HG03354 (cell line): Measurements from ENCODE around the gene ELAVL1.
"Not testable (repeated sequence)": the region's sequence is repeated elsewhere in the genome, so short reads cannot be mapped to it uniquely, and the experiment has no call there.

Experiments
- ATAC-seq: cut with Tn5 transposase; IDR thresholded peaks from one replicate; pipeline ENCODE4 v1.9.1; 2021; ENCODE audit warnings: mild to moderate bottlenecking; ENCODE audit not compliant: unreplicated experiment, poor library complexity, severe bottlenecking

ELAVL1 gene

DNA sequence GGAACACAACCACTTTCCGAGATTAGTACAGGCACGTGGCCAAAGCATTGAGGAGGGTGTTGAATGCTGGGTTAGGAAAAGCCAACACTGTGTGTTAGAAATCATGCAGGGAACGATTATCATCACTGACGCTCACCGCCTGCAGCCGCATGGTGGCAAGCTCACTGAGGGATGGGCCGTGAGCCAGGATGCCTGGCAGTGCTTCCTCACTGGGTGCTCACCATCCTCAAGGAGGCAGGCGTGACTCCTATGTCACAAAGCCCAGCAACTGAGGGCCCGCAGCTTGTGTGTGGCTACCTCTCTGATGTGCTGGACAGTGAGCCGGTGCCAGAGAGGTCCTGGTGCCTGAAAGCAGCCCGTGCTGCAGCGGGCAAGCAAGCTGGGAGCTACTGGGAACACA, 31.6 kb downstream of the ELAVL1 start:
- ATAC-seq = no peak

DNA sequence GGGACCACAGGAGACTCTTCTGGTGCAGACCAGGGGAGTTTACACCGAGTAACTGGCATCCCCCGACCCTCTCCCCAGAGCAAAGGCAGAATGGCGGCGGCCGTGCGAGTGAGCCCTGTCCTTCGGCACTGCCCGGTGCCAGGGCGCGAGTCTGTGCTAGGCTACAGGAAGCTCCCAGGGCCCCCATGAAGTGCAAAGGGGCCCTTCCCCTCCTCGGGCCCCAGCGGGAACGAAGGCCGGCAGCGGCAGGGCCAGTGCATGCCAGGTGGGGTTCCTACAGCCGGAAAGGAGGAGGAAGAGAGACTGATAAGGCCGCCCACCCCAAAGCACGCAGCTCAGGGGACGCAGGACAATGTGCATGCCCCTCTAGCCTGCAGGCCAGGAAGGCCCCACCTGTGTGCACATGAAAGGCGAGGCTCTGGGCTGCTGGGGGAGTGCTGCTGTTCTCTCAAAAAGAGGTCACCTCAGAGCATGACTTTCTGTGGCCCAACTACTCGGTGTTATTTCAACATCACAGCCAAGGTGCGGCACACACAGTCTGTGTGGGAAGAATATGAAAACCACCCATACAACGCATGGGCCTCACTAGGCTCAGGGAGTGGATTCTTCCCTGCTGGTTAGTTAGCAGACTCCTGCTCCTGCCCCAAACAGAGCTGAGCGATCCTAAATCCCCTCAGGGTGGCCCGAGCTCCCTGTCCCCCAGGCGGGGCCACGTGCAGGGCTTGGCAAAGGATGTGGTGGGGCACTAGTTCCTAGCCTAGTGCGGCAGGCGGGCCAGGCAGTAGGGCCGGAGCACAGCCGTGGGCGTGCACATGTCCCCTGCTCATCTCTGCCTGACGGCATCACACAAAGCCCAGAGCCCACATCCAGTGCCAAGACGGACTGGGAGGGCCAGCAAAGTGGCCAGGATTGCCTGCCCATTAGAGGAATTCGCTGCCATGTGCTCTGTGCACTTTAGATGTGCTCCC, 33.6 kb downstream of the ELAVL1 start:
- no peak for ATAC-seq

DNA sequence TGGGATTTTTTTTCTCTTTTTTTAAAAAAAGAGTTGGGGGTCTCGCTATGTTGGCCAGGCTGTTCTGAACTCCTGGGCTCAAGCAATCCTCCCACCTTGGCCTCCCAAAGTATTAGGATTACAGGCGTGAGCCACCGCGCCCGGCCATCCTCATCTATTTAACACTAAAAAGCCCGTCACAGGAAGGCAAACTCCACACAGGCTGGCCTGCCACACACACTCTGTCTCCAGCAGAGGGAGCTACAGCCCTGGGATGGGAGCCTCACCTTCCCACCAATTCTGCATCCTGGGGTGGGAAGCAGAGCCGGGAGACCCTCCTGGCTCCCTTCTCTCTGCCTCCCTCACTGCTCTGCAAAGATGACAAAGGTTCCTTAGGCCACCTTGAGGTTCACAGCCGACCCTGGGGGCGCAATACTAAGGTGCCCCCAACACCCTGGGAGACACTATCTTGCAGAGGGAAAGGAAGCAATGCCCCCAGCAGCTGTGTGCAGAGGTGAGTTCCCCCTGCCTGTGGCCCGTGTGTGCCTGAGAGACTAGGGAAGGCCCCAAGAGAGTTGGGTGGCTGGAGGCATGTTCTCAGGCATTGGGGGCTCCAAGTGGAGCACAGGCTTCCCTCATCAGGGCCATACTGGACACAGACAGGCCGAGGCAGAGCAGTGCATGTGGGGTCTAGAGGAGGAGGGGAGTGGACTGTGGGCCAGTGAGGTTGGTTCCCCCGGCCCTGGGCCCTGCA, 34.6 kb downstream of the ELAVL1 start:
- ATAC-seq = no peak

DNA sequence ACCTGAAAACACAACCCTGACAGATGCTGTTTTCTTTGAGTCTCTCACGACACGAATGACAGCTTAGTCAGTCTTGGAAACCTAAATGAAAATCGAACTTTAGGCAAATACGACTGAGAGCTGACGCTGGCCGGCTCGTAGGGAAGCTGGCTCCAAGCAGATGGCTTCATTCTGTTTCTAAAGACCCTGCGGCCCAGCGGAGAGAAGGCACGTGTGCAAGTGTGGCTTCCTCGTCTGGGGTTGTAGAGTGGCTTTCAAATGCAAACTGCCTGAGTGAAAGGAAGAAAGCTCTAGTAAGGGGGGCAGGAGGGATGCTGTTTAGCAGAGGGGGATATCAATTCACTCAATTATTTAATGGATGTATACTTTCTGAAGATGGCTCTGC, 35.9 kb downstream of the ELAVL1 start:
- no peak for ATAC-seq

DNA sequence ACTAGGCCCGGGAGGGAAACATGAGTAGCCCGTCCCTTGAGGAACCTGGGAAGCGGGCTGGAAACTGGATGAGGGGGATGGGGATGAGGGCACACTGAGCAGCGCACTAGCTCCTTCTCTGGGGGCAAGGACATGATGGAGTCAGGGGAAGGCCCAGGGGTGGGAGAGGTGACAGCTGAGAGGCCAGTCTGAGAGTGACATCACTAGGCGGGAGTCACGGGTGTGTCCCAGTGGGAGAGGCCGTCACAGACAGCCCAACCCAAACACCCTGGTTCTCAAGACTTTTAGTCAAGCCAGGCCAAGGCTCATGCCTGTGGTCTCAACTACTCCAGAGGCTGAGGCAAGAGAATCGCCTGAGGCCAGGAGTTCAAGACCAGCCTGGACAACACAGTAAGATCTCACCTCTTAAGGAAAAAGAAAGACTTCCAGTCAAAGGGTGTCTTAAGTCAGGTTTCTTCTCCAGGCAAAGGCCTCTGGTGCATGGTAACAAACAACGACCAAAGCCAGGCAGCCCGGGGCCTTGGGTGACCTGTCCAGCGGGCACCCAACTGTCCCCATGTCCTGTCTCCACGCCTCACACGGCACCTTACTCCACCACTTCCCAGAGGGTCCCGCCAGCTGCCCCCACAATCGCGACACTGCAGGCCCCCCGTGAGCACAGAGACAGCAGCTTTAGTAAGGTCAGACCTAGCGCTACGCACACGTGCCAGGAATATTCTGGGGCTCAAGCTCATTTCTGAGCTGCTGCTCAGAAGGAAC, 36.5 kb downstream of the ELAVL1 start:
- no peak for ATAC-seq

DNA sequence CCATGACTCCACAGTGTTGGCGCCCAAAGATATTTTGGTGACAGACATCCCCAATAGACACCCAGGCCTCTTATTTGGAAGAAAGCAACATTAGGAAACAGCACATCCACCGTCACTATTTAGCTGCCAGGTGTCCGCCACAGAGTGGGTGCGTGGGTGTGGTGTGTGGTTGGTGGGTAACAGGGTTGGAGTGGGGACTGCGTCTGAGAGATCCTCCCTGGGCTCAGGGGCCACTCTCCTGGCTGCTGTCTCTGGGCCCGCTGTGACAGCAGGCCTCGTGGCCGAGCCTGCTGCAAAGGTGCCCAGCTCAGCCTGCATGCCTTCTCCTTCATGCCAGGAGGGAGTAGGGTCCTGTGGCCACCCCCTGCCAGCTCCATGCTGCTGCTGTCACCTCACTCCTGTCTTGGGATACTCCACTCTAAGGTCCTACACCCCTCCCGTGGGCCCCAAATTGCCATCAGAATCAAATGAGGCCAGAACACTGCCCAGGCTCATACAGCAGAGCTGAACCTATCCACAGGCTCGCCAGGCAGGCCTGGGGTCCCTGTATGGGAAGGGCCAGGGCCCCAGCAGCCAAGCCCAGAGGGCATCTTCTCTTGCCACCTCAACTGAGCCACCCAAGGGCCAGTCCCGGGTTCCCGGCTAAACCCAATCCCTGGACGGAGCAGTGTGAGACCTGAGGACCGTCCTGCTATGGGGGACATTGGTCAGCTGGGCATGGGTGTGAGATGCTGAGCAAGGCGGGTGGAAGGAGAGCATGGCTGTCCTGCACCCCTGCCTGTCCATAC, 37.2 kb downstream of the ELAVL1 start:
- no peak for ATAC-seq

DNA sequence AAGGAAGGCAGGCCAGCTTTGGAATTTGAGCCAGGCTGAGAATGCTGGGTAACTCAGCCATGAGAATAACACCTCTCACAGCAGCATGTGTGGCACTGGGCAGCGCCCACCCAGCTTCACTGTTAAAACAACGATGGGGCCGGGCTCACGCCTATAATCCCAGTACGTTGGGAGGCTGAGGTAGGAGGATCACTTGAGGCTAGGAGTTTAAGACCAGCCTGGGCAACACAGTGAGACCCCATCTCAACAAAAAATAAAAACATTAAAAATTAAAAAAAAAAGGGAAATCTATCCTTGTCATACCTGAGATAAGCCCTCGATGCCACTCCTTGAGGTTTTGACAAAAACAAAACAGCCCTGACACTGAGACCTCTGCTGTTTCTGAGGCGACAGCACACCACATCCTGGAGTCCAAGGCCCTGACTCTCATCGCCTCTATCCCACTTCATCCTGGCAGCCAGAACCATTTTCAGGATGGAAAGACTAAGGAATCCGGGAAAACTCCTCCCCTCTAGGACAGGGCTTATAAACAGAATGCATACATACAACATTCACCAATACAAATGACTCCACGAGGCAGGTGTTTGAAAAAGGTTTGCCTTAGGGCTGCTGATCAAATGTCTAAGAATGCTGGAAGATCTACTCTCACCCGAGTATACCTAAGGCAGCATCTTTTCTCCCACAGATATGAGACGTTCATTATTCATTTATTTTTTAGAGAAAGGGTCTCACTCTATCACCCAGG, 39.3 kb downstream of the ELAVL1 start:
- ATAC-seq = no peak

DNA sequence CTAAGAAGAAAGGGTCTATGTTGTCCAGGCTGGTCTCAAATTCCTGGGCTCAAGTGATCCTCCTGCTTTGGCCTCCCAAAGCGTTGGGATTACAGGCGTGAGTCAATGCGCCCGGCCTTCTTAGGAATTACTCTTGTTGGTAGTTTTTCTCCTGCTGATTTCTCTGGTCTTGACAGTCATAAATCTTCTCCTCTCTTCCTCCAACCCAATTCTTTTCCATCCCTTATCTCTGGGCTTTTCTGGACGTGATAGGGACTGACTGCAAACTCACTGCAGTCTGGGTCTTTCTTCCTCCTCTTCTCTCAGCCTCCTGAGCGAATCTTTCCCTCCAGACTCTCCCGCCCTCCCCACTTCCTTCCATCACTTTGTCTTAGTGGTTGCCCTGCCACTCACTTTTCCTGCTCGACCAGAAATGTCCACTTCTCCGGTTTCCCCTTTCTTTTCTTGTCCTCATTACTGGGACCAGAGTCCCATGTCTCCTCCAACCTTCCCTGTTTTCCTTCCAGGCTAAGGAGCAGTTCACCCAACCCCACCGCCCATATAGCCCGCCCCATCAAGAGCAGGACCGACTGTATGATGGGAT, 40.1 kb downstream of the ELAVL1 start:
- no peak for ATAC-seq

DNA sequence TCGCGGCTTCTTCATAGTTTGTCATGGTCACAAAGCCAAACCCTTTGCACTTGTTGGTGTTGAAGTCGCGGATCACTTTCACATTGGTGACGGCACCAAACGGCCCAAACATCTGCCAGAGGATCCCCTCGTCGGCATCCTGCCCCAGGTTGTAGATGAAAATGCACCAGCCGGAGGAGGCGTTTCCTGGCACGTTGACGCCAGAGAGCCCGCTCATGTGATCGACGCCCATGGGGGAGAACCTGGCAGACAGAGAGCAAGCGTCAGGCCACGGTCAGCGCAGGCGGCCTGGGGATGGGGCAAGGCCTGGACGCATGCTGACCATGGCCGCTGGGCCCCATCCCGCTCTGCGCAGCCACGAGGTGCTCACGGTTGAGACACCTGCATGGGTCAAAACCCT, 41.9 kb downstream of the ELAVL1 start:
- no peak for ATAC-seq

DNA sequence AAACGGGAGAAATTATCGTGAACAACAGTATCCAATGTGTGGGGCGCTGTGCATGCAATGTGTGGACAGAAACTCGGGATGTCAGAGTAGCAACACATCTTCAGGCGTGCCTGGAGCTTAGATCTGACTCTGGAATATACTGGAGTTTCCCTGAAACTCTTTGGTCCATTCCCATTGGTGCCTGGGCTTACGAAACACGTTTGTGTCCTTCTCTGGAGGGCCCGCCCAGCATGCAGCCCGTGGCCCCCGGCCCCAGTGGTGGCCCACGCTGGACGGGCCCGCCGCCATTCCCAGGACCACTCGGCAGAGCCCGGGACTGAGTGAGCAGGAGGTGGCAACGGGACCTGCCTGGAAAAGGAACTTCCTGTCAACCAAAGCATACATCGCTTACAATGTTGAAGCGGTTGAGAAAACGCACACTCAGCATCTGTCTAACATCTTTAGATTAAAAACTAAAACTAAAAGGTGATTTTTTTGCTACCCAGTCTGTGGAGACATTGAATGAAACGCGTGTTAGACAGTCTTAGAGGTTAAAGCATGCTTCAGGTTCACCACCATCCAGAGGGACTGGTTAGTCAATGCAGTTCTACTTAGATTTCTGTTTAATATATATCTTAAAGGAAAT, 42.7 kb downstream of the ELAVL1 start:
- ATAC-seq = no peak

DNA sequence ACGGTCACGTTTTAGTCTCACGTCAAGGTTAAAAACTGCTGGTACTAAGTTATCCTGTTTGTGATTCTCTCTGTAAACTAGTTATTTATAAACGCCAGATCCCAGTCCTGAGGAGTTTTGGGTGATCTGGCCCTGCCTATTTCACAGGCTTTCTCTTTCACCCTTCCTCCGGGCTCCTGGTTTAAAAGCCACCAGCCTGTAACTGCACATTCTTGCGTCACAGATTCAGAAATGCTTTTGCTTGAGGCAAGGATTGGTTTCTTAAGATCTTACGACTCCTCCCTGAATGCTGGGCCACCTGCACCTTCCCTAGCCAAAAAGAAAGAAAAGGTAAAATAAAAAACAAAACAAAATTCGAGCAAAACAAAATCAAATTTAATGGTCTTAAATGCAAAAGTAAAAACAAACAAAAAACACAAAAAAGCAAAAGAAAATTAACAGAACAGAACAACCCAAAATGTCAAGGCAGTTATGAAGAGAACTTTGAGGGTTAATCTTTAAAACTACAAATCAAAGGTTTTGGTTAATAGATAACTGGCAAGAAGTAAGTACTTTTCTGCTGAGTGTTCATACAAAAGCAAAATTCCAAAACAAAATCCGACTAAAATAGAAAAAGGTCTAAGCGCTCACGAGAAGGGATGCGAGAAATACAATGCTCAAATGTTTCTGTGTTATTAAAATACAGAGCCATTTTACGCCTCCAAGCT, 43.4 kb downstream of the ELAVL1 start:
- ATAC-seq = no peak

DNA sequence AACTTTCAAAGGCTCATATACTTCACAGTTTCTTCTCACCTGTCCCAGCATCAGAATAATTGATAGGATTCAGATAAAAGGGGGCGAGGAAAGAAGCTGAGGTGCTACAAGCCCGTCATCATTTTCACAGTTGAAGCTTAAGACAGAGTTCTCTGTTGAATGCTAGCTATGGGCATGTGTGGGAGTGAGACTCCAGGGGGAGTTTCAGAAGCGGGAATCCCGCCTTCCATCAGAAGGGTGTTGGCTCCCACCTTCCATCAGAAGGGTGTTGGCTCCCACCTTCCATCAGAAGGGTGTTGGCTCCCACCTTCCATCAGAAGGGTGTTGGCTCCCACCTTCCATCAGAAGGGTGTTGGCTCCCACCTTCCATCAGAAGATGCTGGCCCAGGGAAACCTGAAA, 44.4 kb downstream of the ELAVL1 start:
- not testable (repeated sequence) for ATAC-seq

DNA sequence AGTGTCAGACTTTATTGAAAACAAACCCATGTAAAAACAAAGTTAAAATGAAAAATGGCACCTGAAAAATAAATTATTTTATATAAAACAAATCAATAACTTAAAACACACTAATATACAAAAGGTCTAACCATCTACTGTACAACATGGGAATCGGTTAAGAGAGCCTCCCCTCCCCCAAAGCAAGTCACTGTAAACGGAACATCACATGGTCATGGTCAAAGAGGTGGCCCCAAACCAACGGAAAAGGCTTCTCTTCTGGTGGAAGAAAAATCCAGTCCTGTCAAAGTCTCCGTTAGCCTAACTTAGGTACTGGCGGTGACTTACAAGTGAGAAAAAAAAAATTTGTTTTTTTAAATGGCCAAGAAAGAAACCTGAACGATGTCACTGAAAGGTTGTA, 46.2 kb downstream of the ELAVL1 start:
- ATAC-seq = no peak

DNA sequence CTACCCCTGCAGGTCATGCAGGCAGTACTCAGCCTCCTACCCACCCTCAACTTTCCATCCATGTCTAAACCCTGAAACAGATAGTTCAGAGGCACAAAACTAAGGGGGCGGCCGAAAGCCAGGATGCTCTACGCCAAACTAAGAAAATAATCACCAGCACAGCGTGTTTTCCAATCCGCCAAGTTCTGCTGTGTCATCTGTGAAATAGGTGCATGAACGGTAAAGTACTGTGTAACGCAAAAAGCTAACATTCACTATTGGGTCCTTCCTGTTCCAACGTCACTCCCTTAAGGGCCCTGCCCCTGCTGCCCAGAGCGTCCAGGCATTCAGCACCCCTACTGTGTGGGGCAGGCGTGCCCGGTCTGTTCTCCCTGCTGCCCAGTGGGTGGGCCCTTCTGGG, 49.7 kb downstream of the ELAVL1 start:
- ATAC-seq = no peak

DNA sequence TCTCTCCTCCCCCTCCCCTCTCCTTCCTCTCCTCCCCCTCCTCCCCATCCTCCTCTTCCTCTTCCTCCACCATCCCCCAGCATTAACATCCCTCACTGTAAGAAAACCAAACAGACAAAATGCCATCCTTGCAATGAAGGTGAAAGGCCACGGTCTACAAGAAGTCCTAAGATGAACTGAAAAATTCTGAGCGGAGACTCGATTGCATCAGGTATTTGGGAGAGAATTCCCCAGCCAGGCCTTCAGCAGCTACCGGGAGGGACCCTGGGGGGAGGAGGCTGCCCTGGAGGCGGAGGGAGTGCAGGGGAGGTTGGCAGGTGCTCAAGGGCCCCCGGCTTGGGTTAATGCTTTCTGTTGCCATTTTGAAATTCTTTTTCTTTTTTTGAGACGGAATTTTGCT, 51.9 kb downstream of the ELAVL1 start:
- ATAC-seq = no peak

DNA sequence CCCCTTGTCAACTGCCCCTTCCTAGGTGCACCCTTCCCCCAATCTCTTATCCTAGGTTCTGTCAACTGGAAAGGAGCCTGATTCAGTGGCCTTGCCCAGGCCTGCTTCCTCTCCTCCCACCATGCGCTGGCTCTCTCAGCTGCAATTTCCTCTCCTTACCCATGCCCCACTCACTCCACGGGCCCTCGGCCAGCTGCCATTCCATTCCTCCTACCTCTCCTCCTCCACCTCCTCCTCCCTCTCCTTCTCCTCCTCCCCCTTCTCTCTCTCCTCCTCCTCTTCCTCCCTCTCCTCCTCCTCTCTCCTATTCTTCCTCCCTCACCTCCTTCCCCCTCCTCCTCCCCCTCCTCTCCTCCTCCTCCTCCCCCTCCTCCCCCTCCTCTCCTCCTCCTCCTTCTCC, 52.4 kb downstream of the ELAVL1 start:
- no peak for ATAC-seq

DNA sequence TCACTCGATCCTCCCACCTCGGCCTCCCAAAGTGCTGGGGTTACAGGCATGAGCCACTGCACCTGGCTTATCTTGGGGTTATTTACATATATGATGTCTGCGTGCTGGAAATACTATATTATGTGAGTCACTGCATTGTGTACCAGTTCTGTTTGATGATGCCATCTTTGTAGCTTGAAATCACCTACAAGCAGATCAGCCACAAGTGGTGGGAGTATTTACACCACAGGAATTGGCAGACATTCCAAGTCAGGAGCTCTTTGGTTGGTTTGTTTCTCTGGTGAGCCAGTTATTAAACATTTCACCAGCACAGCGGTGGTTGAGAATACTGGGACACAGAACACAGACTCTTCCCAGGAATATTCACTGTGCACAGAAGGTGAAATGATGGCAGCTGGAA, 57.5 kb downstream of the ELAVL1 start:
- ATAC-seq = no peak
